Measurements from ENCODE around the gene ABHD6.

ABHD6 gene

GRCh38 chr3:58205981-58206380 lies 31.6 kb upstream of the ABHD6 start:
- DNase-seq (ENCODE audit: extremely low spot score), result no peak
- ChIA-PET CTCF (no interaction called here), POLR2A (no interaction called here)
- TF ChIP-seq ARNT (IDR thresholded peaks at IDR 0.05) (no peak), ELF4 (IDR thresholded peaks at IDR 0.05) (no peak), ZNF384 (IDR thresholded peaks at IDR 0.05) (no peak), SUZ12 (IDR thresholded peaks at IDR 0.05) (no peak), L3MBTL2 (conservative IDR thresholded peaks at IDR 0.05) (no peak), CTBP1 (IDR thresholded peaks at IDR 0.05; ENCODE audit: borderline replicate concordance) (no peak), FOXM1 (IDR thresholded peaks at IDR 0.05; ENCODE audit: borderline replicate concordance) (no peak), HDGF (IDR thresholded peaks at IDR 0.05; ENCODE audit: borderline replicate concordance) (no peak), SP1 (IDR thresholded peaks at IDR 0.05) (no peak), LEF1 (IDR thresholded peaks at IDR 0.05; ENCODE audit: borderline replicate concordance) (no peak), BHLHE40 (IDR thresholded peaks at IDR 0.05; ENCODE audit: borderline replicate concordance) (no peak), NFRKB (IDR thresholded peaks at IDR 0.05) (no peak), TARDBP (IDR thresholded peaks at IDR 0.05) (no peak), PKNOX1 (IDR thresholded peaks at IDR 0.05) (no peak), FOXK2 (IDR thresholded peaks at IDR 0.05) (no peak), FOXA1 (IDR thresholded peaks at IDR 0.05) (no peak)

GRCh38 chr3:58206406-58207011 lies 31.1 kb upstream of the ABHD6 start:
- POLR2A ChIA-PET, result no interaction called here
- DNase-seq (ENCODE audit: extremely low spot score), result no peak
- CTCF ChIA-PET, result no interaction called here
- no peak for TF ChIP-seq PKNOX1 (IDR thresholded peaks at IDR 0.05)

- TF ChIP-seq FOXM1 (IDR thresholded peaks at IDR 0.05; ENCODE audit: borderline replicate concordance) (no peak), SP1 (IDR thresholded peaks at IDR 0.05) (no peak), L3MBTL2 (conservative IDR thresholded peaks at IDR 0.05) (no peak), BHLHE40 (IDR thresholded peaks at IDR 0.05; ENCODE audit: borderline replicate concordance) (no peak), FOXK2 (IDR thresholded peaks at IDR 0.05) (no peak), NFRKB (IDR thresholded peaks at IDR 0.05) (no peak), LEF1 (IDR thresholded peaks at IDR 0.05; ENCODE audit: borderline replicate concordance) (no peak), ARNT (IDR thresholded peaks at IDR 0.05) (no peak), SUZ12 (IDR thresholded peaks at IDR 0.05) (no peak), PKNOX1 (IDR thresholded peaks at IDR 0.05) (no peak), ELF4 (IDR thresholded peaks at IDR 0.05) (no peak), CTBP1 (IDR thresholded peaks at IDR 0.05; ENCODE audit: borderline replicate concordance) (no peak), FOXA1 (IDR thresholded peaks at IDR 0.05) (no peak), TARDBP (IDR thresholded peaks at IDR 0.05) (no peak), HDGF (IDR thresholded peaks at IDR 0.05; ENCODE audit: borderline replicate concordance) (no peak), ZNF384 (IDR thresholded peaks at IDR 0.05) (no peak)
- ChIA-PET POLR2A (no interaction called here), CTCF (interaction anchor here (1.1 kb wide), 1 partner anchor 10 kb away, joined by 3 read pairs; no protein-coding TSS in a partner anchor)
- no peak for DNase-seq (ENCODE audit: extremely low spot score)
These were observed 29.6 kb upstream of the ABHD6 start for GRCh38 chr3:58207954-58208353.

GRCh38 chr3:58209933-58210332 lies 27.7 kb upstream of the ABHD6 start:
- CTCF ChIA-PET, result no interaction called here
- POLR2A ChIA-PET, result no interaction called here
- DNase-seq (ENCODE audit: extremely low spot score), result no peak
- TF ChIP-seq BHLHE40 (IDR thresholded peaks at IDR 0.05; ENCODE audit: borderline replicate concordance), result no peak
- no peak for TF ChIP-seq FOXA1 (IDR thresholded peaks at IDR 0.05)
- TF ChIP-seq TARDBP (IDR thresholded peaks at IDR 0.05), result no peak
- TF ChIP-seq ZNF384 (IDR thresholded peaks at IDR 0.05), result no peak
- no peak for TF ChIP-seq CTBP1 (IDR thresholded peaks at IDR 0.05; ENCODE audit: borderline replicate concordance)
- TF ChIP-seq ARNT (IDR thresholded peaks at IDR 0.05), result no peak

- TF ChIP-seq LEF1 (IDR thresholded peaks at IDR 0.05; ENCODE audit: borderline replicate concordance) (no peak), FOXA1 (IDR thresholded peaks at IDR 0.05) (no peak), ARNT (IDR thresholded peaks at IDR 0.05) (no peak), SUZ12 (IDR thresholded peaks at IDR 0.05) (no peak), HDGF (IDR thresholded peaks at IDR 0.05; ENCODE audit: borderline replicate concordance) (no peak), BHLHE40 (IDR thresholded peaks at IDR 0.05; ENCODE audit: borderline replicate concordance) (no peak), NFRKB (IDR thresholded peaks at IDR 0.05) (no peak), PKNOX1 (IDR thresholded peaks at IDR 0.05) (no peak)
- DNase-seq (ENCODE audit: extremely low spot score), result no peak
- POLR2A ChIA-PET, result no interaction called here
- CTCF ChIA-PET, result no interaction called here
These were observed 26.7 kb upstream of the ABHD6 start, which contains the start of gene DNASE1L3 for GRCh38 chr3:58210761-58211460. Gene DNASE1L3 (minus strand): TSS chr3:58210972. CDS start chr3:58210906, 66 bp downstream.
